Measurements from ENCODE around the gene ASTN1. TPM values are rescaled to one million over a fixed set of nuclear protein-coding genes. Genes with fewer than 3 reads are reported as not detected.

ASTN1 gene
- total and polyA plus RNA-seq, 9 of the 15 experiments (the other 6 are each of a cell fraction or from before 2014, with no cell fraction given), result 0.05 to 0.22 (median 0.18) TPM

DNA sequence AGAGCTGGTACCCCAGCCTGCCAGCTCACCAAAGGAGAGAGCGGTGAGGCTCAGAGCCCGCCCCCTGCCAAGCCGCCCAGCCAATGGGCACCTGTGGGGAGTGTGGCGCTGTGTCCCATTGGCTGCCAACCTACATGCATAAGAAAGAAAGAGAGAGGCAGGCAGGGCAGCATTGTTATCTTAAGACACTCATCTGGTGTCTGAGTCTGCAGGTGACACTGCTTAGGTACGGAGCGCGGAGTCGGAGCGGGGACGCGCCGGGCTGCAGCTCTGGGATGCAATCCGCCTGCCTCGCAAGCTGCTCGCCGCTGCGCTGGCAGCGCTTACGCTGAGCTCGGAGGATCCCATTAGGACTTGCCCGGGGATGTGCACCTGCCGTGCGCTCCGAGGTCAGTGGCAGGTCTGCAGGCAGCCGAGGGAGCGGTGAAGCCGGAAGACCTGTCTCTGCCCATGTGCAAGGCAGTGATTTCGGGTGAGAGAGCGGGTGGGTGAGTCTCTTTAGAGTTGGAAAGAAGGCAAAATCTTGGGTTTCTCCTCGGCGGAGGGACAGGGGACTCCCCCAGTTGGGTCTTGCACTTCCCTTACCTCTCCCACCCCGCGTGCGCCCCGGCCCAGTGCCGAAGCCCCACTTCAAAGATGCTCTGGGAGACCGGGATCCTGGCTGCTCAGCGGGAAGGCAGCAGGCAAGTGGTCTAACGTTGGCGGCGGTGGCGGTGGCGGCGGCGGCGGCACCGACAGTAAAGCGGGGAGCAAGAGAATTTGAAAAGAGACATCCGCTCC, 6.4 kb upstream of the ASTN1 start, which contains the start of gene BRINP2:
TSS of gene BRINP2 (plus strand) at position 203 of the 780 bp plus-strand sequence. CDS start 58,919 bp downstream, outside the sequence.
- POLR2A ChIA-PET, result no interaction called here
- peak in 1 of 4 experiments; percentile 8 for DNase-seq (ENCODE audit: extremely low read depth in 1 of 4, low spot score in 3 of 4)
- WGBS (ENCODE audit: insufficient coverage, low coverage, missing lambda C conversion rate), result 3% methylated on average over 44 of the region's 49 CpGs
- peaks cover 0 to 4% of the 10 kb centered on the region in 2 experiments; a peak in 1 of 5 replicates for H3K4me1 ChIP-seq (replicated peaks in 1 of 2; ENCODE audit: control insufficient read depth in 2 of 2, insufficient read depth in 2 of 2, low read length in 2 of 2)
- no peak within 1 kb of the TSS for H3K27ac ChIP-seq (ENCODE audit: extremely low read depth, low read depth, low read length)
- H4K20me1 ChIP-seq (replicated peaks; ENCODE audit: control insufficient read depth, insufficient read depth, low read length), result no peaks in the 10 kb centered on the region
- no peak; the same call in 2 of the 3 replicates for ATAC-seq
- no peaks in the 10 kb centered on the region for H3K36me3 ChIP-seq (ENCODE audit: control insufficient read depth, insufficient read depth, low read length)
- H3K4me2 ChIP-seq (ENCODE audit: insufficient read depth, low read length), result no peak within 1 kb of the TSS
- H3K9ac ChIP-seq (ENCODE audit: insufficient read depth in 1 of 2, low read depth in 2 of 2, low read length in 2 of 2), result no peak within 1 kb of the TSS
- peaks cover 2 to 13% of the 10 kb centered on the region in 2 experiments; a peak in 3 of 5 replicates for H3K27me3 ChIP-seq (ENCODE audit: control insufficient read depth in 2 of 2, insufficient read depth in 2 of 2, low read length in 2 of 2)
- no peak within 1 kb of the TSS for H2AFZ ChIP-seq (ENCODE audit: low read depth, low read length)
- intact Hi-C loops (cut with micrococcal nuclease), result no loop called here
- no peak for FAIRE-seq
- no peak within 1 kb of the TSS for H3K4me3 ChIP-seq
- H3K79me2 ChIP-seq (ENCODE audit: control insufficient read depth, insufficient read depth, low read length), result no peaks in the 10 kb centered on the region
- TF ChIP-seq DNMT1 (IDR thresholded peaks at IDR 0.05), result no peak
- TF ChIP-seq SNRNP70 (optimal IDR thresholded peaks at IDR 0.05; ENCODE audit: low read depth, low read length), result no peak
- TF ChIP-seq ZNF174 (CRISPR knock-in tag; IDR thresholded peaks at IDR 0.05), result no peak
- no peak for TF ChIP-seq ZNF197 (CRISPR knock-in tag; IDR thresholded peaks at IDR 0.05; ENCODE audit: low read depth)
- no peak for TF ChIP-seq HSF4 (CRISPR knock-in tag; IDR thresholded peaks at IDR 0.05; ENCODE audit: borderline replicate concordance)
- no peak for TF ChIP-seq MAFK (IDR thresholded peaks at IDR 0.05; ENCODE audit: low read length)
- TF ChIP-seq, protein P1, sequence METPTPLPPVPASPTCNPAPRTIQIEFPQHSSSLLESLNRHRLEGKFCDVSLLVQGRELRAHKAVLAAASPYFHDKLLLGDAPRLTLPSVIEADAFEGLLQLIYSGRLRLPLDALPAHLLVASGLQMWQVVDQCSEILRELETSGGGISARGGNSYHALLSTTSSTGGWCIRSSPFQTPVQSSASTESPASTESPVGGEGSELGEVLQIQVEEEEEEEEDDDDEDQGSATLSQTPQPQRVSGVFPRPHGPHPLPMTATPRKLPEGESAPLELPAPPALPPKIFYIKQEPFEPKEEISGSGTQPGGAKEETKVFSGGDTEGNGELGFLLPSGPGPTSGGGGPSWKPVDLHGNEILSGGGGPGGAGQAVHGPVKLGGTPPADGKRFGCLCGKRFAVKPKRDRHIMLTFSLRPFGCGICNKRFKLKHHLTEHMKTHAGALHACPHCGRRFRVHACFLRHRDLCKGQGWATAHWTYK (CRISPR knock-in tag; IDR thresholded peaks at IDR 0.05), result no peak
- no peak for TF ChIP-seq POLR2G (IDR thresholded peaks at IDR 0.05; ENCODE audit: low read depth, low read length)
- no peak for TF ChIP-seq ZNF143 (CRISPR knock-in tag; IDR thresholded peaks at IDR 0.05)
- no peak for TF ChIP-seq PHF21A (IDR thresholded peaks at IDR 0.05; ENCODE audit: borderline replicate concordance, low read depth)
- no peak for TF ChIP-seq SUPT5H (IDR thresholded peaks at IDR 0.05)
- no peak for TF ChIP-seq TEAD4 (IDR thresholded peaks at IDR 0.05; ENCODE audit: low read length)
- no peak for TF ChIP-seq TEAD4 (CRISPR knock-in tag; IDR thresholded peaks at IDR 0.05; ENCODE audit: borderline replicate concordance)
- in situ Hi-C loops (cut with MboI), result no loop called here
- CTCF ChIA-PET (ENCODE audit: low intra/inter-chr PET ratio), result no interaction called here
- H3K9me1 ChIP-seq (ENCODE audit: control insufficient read depth, insufficient read depth, low read length), result no peaks in the 10 kb centered on the region
- no peaks in the 10 kb centered on the region for H3K9me3 ChIP-seq (replicated peaks; ENCODE audit: control insufficient read depth, insufficient read depth, low read depth, low read length)
- no TSS peak for BruUV-seq (replicated peaks)

All from K562 (cell line).